Mammary epithelial cell (primary cell): ENCODE results near the gene C2CD4D.

ENCODE experiments used
- EZH2 ChIP-seq: IDR thresholded peaks from 2 replicates; pipeline ENCODE4 v1.6.1; 2012; ENCODE audit warnings: low read length, inconsistent platforms, borderline replicate concordance
- TF ChIP-seq, protein P1 (sequence below), 2 donors: IDR thresholded peaks in 1 of 2; conservative IDR thresholded peaks in 1 of 2; 2 replicates each; pipeline ENCODE4 v1.5.1; 2011 to 2012; ENCODE audit warnings: inconsistent platforms in 2 of 2, low read length in 2 of 2, mild to moderate bottlenecking in 2 of 2, control low read depth in 1 of 2, low read depth in 1 of 2; ENCODE audit not compliant: insufficient read depth in 1 of 2; ENCODE audit errors: extremely low read depth in 1 of 2

DNA sequence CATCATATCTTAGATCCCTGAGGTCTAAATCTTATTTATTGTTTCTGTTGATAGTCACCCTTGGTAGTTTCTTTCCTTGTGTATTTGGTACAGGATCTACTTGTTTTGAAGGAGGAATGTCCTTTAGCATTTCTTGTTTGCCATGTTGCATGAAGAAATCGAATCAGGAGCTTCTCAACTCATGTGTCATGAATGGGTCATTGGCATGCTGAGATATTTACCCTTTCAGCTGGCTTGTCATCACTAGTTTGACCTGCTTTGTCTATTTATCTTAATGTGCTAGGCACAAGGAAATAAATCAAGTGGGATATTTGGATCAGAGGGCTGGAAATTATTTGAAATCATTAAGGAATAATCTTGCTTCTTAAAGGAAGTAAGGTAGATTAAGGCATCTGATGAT, 45.9 kb upstream of the C2CD4D start:
- TF ChIP-seq, protein P1, sequence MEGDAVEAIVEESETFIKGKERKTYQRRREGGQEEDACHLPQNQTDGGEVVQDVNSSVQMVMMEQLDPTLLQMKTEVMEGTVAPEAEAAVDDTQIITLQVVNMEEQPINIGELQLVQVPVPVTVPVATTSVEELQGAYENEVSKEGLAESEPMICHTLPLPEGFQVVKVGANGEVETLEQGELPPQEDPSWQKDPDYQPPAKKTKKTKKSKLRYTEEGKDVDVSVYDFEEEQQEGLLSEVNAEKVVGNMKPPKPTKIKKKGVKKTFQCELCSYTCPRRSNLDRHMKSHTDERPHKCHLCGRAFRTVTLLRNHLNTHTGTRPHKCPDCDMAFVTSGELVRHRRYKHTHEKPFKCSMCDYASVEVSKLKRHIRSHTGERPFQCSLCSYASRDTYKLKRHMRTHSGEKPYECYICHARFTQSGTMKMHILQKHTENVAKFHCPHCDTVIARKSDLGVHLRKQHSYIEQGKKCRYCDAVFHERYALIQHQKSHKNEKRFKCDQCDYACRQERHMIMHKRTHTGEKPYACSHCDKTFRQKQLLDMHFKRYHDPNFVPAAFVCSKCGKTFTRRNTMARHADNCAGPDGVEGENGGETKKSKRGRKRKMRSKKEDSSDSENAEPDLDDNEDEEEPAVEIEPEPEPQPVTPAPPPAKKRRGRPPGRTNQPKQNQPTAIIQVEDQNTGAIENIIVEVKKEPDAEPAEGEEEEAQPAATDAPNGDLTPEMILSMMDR (conservative IDR thresholded peaks at IDR 0.05 in 1 of 2, IDR thresholded peaks at IDR 0.05 in 1 of 2; ENCODE audit: extremely low read depth in 1 of 2, insufficient read depth in 1 of 2, low read depth in 1 of 2, low read length in 2 of 2), result no peak
- TF ChIP-seq EZH2, result no peak
